GM10847 (cell line): ENCODE data around the gene MGP.

Source experiments
- POLR2A ChIP-seq: IDR thresholded peaks from 2 replicates; pipeline ENCODE4 v1.6.1; 2011; ENCODE audit not compliant: insufficient read length; ENCODE audit errors: extremely low read depth

The MGP gene

DNA sequence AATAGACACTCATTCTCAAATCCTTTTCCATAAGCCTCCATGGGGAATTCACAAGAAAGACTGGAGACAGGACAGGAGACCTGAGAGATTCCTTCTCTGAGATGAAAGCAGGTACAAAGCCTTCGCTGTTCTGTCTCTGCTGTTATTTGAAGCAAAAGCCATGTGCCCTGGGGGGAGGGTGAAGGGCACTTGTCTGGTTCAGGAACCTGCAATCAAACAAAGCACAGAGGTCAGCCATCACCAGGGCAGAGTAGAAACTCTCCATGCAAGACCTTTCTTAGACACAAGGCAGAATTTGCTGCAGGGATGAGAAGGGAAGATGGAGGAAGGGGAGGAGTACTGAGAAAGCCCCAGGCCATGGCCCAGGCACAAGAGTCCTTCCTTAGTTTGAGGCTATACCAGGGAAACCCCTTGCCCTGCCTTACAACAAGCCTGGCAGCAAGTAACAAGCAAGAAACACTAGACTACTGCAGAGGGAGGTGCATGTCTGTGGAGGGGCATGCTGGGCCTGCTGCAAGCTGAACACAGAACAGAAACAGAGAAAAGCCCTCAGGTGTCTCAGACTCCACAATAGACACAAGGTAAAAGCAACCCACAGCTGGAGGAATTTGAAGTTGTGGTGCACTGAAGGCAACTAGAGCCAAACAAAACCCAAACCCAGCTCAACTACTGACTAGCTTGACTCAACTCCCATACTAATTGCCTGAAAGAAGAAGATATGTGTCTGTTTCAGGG is 34.6 kb downstream of the MGP start:
- TF ChIP-seq POLR2A: no peak

DNA sequence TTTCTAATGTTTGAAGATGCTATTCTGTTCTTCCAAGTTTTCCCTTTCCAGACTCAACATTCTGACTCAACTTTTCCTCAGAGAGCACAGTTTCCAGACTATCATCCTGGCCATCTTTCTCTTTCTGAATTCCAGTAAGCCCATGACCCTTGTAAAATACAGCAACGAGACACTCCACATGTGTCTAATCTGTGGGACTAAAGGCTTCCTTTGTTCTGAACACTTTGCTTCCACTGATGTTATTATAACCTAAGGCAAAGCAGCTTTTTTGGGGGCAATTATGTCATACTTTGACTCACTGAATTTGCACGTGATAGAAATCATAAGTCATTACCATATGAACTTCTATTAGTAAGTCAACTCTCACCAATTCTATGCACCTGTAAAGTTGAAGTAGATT is 36.0 kb downstream of the MGP start:
- no peak for TF ChIP-seq POLR2A

DNA sequence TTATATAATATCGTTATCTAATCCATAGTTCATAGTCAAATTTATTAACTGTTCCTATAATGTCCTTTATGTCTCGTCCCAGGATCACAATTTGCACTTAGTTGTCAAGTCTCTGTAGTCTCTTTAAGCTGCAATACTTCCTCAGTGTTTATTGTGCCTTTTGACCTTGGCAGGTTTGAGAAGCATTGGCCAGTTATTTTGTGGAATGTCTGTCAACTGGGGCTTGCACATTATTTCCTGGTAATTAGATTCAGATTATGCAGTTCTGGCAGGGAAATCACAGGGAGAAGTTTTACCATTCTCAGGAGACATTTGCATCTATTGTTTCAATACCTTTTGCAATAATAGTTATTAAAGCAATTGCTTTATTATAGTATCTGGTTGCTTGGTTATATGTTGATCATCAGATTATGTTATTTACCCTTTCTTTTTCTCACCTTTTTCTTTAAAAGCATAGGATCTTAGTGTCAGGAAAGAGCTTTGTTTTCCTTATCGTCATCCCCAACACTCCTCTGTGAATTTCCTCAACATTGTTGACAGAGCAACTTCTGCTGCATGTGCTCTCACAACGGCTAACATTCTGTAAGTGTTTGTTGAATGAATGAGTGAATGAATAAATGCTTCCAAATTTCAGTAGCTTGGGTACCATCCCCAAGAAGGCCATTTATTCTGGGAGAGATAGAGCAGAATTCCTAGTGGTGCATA is 38.6 kb downstream of the MGP start:
- TF ChIP-seq POLR2A: no peak

DNA sequence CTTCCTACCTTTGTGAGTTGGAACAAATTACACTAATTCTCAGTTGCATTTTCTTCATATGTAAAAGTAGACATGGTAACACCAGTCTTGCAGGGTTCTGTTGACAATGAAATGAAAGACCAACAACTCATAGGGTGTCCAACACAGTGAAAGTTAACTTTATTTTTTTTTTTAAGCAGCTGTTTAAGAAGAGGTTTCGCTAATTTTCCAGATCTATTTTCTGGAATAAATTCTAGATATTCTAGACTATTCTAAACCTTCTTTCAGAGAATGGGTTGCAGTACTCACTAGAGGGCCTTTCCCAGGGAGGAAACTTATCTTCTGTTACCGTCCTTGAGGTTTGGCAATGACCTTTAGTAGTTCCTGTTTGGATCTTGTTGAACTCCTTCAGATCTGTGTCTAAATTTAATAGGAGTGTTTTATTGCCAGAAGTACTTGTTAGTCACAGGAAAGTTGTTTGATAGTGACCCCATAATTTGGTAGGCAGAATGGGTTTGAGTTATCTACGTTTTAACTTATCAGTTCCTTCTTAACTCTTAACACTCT is 39.5 kb downstream of the MGP start:
- no peak for TF ChIP-seq POLR2A

DNA sequence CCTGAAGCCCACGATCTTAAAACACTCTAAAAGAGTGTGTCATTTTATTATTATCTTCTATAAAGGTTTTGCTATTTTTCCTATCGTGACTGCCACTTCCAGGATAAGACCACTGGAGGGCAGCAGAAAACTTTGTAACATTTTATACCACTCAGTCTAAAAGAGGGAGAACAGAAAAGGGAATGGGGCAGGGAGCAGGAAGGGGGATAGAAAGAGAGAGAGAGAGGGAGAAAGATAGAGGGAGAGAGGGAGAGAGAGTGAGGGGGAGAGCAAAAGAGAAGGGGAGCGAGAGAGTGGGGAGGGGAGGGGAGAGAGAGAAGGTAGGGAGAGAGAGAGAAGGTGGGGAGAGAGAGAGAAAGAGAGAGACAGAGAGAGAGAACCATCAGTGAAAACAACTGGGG is 40.3 kb downstream of the MGP start:
- no peak for TF ChIP-seq POLR2A

DNA sequence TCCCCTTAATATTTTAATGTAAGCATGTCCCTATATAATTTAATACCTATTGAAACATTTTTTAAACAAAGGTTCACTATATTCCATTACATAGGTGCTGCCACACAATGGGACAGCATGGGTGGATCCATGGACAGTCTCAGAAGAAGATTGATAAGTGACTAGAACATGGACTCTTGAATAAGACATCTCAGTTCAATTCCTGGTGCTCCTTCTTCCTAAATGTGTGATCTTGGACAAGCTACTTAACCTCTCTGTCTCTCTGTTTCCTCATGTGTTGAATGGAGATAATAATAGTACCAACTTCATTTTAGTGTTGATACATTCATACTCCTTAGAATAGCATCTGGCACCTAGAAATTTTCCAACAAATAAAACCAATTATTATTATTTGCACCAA is 41.3 kb downstream of the MGP start:
- no peak for TF ChIP-seq POLR2A

DNA sequence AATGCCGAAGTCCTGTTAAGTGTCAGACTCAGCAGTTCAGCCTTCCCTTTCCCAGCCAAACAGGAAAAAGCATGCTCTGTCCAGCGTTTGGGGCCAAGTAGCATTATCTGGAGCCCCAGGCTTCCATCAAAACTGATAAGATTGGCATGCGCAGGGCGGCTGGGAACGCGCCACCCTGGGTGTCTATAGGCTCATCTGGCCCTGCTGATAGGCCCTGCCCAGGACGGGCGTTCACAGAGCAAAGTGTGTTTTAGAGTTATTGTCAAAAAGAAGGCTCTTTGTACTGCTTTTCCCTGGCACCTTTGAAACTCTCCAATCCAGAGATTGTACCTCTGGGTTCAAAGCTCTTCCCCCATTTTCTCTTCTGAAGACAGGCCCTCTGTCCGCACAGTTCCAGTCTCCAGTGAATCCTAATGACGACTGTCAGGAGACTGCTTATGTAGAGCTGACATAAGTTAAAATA is 42.2 kb downstream of the MGP start, which contains the start of gene ART4:
Gene ART4 (minus strand): TSS at position 102 of the 463 bp plus-strand sequence. CDS start 413 bp downstream, outside the sequence.
- TF ChIP-seq POLR2A: no peak

DNA sequence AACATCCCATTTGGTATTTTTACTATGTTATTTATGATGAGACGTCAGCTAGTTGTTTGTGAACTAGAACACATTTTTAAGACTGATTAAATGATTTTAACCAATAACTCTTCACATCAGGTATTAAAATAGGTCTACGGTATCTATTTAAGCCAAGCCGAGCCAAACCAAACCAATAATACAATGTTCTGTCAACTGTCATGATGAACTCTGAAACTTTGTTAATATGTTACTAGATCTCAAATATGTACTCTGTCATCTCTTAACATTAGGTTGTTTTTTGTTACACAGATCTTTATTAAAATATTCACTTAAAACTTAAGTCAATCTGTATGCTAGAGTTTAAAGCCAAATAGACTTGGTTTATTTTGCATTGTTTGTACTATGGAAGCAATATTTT is 43.3 kb downstream of the MGP start:
- no peak for TF ChIP-seq POLR2A

DNA sequence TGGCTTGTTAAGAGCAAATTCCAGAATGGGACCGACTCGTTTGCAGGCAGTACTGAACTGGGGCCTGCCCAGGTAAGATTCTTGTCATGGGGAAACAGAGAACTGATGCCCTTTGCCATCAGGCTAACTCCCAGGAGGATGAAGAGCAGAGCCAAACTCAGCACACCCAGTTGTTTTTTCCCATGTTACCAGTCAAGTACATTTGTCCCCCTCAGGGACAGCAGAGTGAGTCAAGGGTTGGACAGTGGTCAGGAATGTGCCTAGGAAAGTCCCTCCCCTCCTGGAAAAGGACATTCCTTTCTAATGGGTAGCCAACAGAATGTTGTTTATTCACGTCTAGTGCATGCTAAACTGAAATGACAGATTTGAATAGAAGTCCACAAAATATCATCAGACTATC is 43.9 kb downstream of the MGP start:
- no peak for TF ChIP-seq POLR2A

DNA sequence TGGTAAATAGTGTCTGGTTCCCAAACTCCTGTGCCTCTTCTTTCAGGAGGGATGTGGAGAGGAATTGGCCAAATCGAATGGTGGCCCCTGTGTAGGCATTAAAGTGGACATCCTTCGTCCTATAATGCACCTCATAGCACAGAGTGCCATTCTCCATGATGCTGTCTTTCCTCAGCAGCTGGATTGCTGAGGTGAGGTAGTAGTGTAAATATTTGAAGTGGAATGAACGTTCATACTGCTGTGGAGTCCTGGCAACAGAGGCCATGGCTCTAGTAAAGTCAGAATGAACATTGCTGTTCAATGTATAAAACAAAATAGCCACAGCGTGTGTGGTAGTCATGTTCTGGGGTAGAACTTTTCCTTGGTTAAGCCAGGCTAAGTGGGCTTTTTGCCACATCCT is 45.0 kb downstream of the MGP start:
- no peak for TF ChIP-seq POLR2A

DNA sequence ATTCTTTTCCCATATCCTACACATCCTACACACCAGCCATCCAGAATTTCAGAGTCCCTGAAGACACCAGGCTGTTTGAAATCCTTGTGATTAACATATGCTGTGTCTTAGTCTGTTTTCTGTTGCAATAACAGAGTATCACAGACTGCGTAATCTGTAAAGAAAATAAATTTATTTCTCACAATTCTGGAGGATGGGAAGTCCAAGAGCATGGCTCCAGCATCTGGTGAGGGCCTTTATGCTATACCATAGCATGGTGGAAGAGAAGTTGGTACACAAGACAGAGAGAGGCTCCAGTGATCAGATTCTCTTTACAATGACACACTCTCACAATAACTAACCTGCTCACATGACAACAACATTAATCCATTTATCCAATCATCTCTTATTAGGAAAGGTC is 46.4 kb downstream of the MGP start:
- TF ChIP-seq POLR2A: no peak

DNA sequence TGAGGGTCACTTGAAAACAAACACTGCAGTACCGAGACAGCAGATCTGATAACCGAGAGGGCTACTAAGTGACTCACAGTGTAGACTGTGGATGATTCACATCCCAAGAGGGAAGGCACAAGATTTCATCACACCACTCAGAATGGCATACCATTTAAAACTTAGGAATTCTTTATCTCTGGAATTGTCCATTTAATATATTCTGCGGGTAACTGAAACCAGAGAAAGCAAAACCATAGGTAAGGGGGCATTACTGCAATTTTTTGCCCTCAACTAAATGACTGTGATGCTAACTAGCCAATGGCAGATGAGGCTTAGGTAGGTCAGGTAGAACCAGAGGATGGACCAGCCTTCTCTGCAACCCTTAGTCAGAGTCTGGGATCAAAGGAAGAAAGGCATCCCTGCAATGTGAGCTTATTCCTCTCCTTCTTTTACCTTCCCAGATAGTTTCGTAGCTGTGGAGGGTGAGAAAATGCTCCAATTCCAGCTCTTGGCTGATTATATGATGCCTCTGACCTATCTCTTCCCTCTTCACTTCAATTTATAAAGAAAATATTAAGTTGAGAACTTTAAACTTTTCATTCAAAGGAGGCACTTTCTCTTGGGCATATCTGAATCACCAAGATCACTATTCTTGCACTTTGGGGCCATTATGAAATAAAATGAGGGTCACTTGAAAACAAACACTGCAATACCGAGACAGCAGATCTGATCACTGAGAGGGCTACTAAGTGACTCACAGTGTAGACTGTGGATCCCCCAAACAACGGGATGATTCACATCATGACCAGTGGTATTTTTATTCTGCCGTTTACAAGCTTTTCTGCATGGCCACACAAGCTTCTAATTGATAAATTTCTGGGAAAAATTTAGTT is 49.1 kb downstream of the MGP start:
- no peak for TF ChIP-seq POLR2A

DNA sequence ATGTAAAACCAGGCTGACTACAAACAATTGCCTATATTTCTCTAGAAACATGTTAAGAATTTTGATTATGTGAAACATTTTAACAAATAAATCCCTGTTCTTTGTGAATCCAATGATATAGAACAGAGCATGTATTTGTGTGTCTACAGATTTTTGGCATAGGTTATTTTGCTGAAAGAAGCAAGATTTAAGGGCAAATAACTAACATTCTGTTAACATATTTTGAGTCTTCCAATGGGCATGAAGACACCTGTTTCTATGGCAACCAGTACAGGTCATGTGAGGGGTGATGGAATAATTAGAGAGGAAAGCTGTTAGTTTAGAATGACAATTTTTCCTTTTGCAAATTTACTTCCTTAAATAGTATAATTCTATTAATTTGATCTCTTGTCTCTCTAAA is 51.1 kb downstream of the MGP start:
- no peak for TF ChIP-seq POLR2A

DNA sequence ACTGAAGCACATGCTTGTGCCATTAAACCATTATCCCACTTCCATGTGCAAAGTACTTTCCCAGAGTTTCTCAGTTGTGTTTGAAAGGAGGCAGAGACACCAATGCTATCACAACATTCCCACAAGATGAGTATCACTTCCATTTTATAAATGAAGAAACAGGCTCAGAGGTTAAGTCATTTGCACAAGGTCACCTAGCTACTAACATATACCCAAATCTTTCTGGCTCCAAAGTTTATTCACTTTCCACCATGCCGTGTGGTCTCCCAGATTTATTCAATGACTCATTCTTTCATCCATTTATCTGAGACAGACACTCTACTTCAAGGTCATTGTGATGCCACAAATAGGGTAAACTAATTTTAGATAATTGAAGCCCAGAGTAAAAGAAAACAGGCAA is 51.7 kb downstream of the MGP start:
- TF ChIP-seq POLR2A: no peak

DNA sequence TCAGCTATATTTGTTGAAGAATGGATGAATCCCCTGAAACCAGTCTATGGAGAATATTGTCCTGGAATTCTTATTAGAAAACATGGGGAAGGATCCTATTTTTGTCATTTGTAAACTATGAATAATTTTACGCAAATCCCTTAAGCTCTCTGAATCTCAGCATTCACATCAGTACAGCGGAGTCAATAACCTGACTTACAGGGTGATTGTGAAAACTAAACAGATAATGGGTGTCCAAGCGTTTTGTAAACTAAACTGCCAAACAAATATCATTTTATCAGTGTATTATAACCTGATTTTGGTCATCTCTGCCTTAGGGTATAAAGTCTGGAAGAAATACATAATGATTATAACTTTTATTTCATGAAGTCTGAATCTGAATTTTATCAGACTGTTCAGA is 52.3 kb downstream of the MGP start:
- no peak for TF ChIP-seq POLR2A
